22Rv1 (cell line): Measurements from ENCODE around the gene CHD2.

ENCODE experiments used
- H3K27ac ChIP-seq: fragments of 450-650 bp; 2 replicates; pipeline ENCODE4 v1.5.1; 2017
- ZFX ChIP-seq: fragments of 450-650 bp; IDR thresholded peaks from 2 replicates; pipeline ENCODE4 v1.6.1; 2017; ENCODE audit warnings: antibody characterized with exemption, borderline replicate concordance
- TF ChIP-seq, protein P1 (sequence below): fragments of 450-650 bp; IDR thresholded peaks from 2 replicates; pipeline ENCODE4 v1.5.1; 2017; ENCODE audit warnings: mild to moderate bottlenecking

Gene CHD2

DNA sequence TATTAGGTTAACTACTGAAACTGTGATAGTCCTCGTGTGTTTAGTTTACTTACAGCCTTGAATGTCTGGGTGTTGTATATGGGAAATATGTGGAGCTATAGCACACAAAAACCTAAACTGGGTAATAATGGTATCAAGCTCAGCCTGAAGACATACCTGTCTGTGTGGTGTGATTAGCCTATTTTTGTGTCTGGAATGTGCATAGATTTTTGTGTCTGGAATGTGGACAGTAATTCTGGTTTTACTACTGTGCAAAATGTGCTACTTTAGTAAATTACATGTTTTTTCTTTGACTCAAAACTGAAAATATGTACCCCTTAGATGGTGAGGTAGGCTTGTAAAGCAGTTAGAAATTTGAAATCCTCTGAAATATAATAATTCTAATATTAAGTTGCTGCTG is 43.5 kb downstream of the CHD2 start:
- TF ChIP-seq ZFX: no peak
- TF ChIP-seq, protein P1, sequence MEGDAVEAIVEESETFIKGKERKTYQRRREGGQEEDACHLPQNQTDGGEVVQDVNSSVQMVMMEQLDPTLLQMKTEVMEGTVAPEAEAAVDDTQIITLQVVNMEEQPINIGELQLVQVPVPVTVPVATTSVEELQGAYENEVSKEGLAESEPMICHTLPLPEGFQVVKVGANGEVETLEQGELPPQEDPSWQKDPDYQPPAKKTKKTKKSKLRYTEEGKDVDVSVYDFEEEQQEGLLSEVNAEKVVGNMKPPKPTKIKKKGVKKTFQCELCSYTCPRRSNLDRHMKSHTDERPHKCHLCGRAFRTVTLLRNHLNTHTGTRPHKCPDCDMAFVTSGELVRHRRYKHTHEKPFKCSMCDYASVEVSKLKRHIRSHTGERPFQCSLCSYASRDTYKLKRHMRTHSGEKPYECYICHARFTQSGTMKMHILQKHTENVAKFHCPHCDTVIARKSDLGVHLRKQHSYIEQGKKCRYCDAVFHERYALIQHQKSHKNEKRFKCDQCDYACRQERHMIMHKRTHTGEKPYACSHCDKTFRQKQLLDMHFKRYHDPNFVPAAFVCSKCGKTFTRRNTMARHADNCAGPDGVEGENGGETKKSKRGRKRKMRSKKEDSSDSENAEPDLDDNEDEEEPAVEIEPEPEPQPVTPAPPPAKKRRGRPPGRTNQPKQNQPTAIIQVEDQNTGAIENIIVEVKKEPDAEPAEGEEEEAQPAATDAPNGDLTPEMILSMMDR: no peak
- H3K27ac ChIP-seq: no peak overlapping the region

DNA sequence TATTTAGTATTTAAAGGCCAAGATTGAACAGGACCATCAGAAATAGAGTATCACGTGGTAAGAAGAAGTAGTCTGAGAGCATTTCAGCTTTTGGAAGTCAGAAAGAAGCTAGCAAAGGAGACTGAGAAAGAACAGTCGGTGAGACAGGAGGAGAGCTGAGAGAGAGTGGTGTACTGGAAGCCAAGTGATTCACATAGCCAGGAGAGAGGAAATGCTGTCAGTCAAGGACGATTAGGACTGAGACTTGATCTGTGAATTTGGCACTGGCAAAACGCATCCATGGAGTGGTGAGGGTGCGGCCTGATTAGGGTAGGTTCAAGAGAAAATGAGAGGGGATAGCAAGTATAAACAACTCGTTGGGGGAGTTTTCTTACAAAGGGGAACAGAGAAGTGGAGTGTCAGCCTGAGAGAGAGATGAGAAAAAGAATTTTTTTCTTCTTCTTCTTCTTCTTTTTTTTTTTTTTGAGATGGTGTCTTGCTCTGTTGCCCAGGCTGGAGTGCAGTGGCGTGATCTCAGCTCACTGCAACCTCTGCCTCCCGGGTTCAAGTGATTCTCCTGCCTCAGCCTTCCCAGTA is 44.9 kb downstream of the CHD2 start:
- no peak overlapping the region for H3K27ac ChIP-seq
- TF ChIP-seq, protein P1: no peak
- TF ChIP-seq ZFX: no peak

DNA sequence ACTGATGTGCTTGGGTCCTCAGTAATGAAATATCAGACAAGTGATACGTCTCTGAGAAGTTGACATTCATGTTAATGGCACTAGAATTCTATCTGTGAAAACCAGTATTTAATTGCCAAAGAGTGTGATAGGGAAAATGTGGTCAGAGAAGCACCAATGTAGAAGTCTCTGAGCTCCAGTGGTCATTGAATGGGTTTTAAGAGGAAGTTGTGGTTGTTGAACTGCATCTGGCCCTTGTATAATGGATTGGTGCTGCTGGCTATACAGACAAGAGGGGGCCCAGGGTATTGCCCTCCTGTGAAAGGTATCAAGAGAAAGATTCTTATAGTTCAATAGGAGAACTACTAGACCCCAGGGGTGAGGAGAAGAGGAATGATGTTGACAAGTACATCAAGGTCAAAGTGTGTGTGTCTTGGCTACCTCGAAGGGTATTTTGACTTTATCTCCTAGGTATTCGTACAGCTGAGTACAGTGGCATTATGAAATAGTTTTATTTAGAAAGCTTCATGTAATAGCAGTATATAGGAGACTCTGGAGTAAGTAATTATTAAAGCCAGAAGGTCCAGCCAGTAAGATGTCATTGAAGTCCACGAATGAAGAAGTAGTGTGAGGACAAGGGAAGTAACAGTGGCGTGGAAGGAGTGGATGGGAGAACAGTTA is 47.1 kb downstream of the CHD2 start:
- TF ChIP-seq ZFX: no peak
- H3K27ac ChIP-seq: no peak overlapping the region

DNA sequence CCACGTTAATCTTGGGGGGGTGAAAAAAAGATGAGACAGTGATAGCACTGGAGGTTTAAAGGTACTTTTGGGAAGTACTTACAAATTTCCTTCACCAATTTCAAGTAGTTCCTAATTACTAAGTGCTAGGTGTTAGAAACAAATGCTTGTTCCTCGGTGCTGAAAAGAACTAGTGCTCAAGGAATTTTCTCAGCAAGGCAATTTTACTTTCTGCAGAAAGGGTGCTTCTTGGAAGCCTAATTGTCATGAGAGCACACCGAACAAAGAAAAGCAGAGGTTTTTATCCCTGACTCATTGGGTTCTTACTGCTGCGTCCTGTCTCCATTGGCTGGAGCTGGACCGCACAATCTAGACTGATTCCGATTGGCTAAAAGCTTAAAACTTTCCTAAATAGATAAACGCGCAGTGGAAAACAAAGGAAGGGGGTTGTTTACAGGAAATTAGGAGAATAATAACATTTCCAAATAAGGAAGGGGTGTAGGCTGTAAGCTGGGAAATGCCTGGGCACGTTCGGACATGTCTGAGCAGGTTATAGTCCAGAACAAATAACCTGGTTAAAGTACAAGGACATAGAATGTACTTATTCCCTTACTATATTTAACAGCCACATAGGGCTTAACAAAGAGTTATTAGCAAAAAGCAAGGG is 49.6 kb downstream of the CHD2 start:
- no peak for TF ChIP-seq ZFX
- TF ChIP-seq, protein P1: no peak
- peak overlapping the region; percentile 37 for H3K27ac ChIP-seq

DNA sequence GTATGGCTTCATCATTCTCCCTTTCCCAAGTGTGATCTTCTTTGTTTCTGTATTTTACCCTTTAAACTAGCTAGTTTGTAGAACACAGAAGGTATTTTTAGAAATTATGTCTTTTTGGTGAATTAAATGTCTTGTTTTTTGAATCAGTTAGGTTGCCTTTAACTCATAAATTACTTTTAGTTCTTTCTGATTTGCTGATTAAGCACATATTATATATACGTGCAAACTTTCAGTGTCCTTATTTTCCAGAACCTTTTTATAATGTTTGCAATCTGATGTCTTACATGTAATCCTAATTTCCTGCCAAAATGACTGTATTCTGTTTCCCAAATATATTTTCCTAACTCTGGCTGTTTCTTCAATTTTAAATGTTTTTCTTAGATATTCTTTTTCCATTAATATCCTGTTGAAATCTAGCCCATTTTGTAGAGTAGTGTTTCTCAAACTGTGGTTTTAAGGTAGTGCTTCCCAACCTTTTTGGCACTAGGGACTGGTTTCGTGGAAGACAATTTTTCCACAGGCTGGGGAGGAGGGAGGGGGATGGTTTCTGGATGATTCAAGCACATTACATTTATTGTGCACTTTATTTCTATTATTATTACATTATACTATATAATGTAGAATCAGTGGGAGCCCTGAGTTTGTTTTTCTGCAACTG is 51.8 kb downstream of the CHD2 start:
- H3K27ac ChIP-seq: 0 out of 2 replicates have a peak overlapping the region, but pooled peaks have one; percentile 37
- no peak for TF ChIP-seq ZFX
- TF ChIP-seq, protein P1: no peak

DNA sequence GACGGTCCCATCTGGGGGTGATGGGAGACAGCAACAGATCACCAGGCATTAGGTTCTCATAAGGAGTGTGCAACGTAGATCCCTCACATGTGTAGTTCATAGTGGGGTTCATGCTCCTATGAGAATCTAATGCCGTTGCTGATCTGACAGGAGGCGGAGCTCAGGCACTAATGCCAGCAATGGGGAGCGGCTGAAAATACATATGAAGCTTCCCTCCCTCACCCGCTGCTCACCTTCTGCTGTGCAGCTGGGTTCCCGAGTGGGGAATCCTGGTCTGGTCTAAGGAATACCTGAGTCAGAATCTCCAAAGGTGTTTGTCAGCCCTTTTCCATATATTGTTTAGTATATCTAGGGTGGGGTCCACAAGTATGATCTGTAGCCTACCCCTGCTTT is 52.3 kb downstream of the CHD2 start:
- H3K27ac ChIP-seq: no peak overlapping the region
- TF ChIP-seq, protein P1: no peak
- no peak for TF ChIP-seq ZFX

DNA sequence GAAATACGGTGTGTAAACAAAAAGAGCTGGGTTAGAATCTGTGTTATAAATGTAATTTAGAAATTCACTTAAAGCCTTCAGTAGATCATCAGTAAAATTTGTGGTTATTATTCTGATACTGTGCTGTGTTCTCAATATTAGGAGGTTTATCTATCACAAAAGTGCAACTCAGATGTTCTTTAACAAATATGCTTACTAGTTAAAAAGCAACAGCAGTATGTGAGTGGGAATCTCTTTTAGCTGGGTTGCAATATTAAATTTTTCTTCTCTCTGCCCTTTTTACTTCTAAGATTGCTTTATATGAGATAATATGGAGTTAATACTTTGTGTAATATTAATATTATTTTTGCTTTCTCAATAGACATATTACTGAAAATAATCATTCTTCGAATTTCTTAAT is 53.4 kb downstream of the CHD2 start:
- no peak for TF ChIP-seq ZFX
- TF ChIP-seq, protein P1: no peak

More for the DNA sequence above, 53.4 kb downstream of the CHD2 start:
- no peak overlapping the region for H3K27ac ChIP-seq
